HK-2 (cell line): ENCODE measurements around the gene DOCK7.
"Not testable (repeated sequence)": the region's sequence is repeated elsewhere in the genome, so short reads cannot be mapped to it uniquely, and the experiment has no call there.

Experiments used
- DNase-seq: peaks from one replicate; pipeline ENCODE4 v3.0.0-alpha.2; 2018; ENCODE audit not compliant: unreplicated experiment

The DOCK7 gene

GRCh38 chr1:62612770-62613169, 75.4 kb downstream of the DOCK7 start:
- no peak for DNase-seq

- DNase-seq, result not testable (repeated sequence)
Measured at GRCh38 chr1:62610588-62610987, 77.6 kb downstream of the DOCK7 start.

DNA sequence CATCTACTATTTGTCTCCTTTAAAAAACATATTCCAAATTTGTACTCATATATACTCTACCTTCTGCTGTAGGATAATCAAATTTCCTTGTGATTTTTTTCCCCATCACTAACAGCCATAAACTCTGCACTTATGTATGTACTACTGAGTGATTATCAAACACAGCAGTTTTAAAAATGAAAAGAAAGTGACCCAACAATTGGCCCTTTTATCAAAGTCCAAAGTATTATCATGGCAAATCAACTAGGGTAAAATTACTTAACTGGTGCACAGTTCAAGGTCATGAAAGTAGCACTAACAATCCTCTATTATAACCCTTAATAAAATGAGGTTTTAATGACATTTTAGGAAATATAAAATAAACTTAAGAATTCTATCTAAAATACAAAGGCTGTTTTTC, 79.3 kb downstream of the DOCK7 start:
- no peak for DNase-seq

DNA sequence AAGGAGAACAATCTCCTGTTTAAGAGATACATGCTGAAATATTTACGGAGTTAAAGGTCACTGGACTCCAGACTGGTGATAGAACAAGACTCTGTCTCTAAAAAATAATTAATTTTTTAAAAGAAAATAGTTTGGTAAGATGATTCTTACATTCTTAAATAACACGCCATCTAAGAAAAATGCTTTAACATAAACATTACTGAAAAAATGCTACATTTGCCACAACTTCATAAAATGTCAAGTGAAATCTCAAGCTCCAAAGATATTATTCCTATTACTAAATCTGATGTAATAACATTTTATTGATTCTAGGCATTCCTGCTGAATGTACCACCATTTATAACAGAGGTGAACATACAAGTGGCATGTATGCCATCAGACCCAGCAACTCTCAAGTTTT, 86.7 kb downstream of the DOCK7 start:
- no peak for DNase-seq

DNA sequence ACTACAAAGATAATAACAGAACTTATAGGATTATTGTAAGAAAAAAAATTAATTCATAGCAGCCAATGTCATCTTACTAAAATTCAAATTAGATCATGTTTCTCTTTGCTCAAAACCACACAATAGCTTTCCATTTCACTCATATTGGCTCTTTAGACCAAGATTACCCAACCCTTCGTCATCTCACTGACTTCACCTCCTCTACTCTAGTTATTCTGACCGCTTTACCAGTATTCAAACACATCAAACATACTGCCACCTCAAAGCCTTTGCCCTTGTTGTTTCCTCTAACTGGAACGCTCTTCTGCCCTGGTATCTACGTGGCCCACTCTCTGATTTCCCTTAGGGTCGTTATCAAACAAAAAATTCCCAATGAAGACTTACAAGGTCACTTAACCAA, 89.1 kb downstream of the DOCK7 start:
- DNase-seq, result no peak

DNA sequence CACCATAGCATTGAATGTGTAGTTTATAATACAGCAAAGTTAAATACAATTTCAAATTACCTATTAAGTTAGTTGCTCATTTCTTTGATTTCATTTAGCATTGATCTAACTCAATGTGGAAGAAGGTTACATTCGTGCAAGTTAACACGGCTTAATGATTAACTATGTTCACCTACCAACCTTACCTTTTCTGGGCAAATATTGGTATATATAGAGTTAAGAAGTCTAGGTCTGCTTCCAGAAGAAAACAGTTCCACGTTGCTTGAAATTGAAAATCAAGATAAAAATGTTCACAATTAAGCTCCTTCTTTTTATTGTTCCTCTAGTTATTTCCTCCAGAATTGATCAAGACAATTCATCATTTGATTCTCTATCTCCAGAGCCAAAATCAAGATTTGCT, 90.9 kb downstream of the DOCK7 start, which contains the start of gene ANGPTL3:
Gene ANGPTL3, plus strand, starts transcription at position 240 of the 400 bp plus-strand sequence. Its CDS starts 47 bp downstream, at position 287.
- no peak for DNase-seq

DNA sequence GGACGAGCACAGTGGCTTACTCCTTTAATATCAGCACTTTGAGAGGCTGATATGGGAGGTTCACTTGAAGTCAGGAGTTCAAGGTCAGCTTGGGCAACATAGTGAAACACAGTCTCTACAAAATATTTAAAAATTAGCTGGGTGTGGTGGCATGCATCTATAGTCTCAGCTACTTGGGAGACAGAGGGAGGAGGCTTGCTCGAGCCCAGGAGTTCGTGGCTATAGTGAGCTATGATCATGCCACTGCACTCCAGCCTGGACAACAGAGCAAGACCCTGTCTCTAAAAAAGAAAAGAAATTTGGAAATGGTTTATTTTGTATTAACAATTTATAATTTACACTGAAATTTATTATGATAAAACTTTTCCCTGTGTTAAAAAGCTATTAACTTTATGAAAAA, 92.5 kb downstream of the DOCK7 start:
- DNase-seq, result no peak

- no peak for DNase-seq
Measured at GRCh38 chr1:62593825-62594394, 94.3 kb downstream of the DOCK7 start.

DNA sequence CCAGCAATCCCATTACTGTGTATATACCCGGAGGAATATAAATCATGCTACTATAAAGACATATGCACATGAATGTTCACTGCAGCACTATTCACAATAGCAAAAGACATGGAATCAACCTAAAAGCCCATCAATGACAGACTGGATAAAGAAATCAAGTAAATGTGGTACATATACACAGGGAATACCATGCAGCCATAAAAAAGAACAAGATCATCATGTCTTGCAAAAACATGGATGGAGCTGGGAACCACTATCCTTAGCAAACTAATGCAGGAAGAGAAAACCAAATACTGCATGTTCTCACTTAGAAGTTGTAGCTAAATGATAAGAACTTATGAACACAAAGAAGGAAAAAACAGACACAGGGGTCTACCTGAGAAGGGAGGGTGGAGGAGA, 97.2 kb downstream of the DOCK7 start:
- DNase-seq, result no peak

GRCh38 chr1:62590255-62590969, 97.8 kb downstream of the DOCK7 start:
- DNase-seq, result no peak

DNA sequence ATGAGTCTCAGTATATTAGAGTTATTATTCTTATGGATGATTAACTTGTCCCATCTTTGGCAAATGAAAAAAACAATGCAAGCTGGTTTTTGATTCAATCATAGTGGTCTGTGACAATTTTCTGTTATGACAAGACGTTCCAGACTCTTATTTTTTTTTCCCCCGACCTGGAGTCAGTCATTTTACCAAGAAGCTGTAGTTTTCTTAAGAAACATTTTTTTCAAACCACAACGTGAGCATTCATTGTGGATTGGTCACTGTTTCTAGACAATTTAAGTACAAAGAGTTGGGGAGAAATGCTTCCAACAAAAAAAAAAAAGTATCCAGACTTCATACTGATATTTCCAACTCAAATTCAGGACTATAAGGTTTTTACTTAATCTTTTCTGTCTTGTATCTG, 98.9 kb downstream of the DOCK7 start:
- DNase-seq, result no peak

- no peak for DNase-seq
Measured at GRCh38 chr1:62588000-62588399, 100.2 kb downstream of the DOCK7 start.

DNA sequence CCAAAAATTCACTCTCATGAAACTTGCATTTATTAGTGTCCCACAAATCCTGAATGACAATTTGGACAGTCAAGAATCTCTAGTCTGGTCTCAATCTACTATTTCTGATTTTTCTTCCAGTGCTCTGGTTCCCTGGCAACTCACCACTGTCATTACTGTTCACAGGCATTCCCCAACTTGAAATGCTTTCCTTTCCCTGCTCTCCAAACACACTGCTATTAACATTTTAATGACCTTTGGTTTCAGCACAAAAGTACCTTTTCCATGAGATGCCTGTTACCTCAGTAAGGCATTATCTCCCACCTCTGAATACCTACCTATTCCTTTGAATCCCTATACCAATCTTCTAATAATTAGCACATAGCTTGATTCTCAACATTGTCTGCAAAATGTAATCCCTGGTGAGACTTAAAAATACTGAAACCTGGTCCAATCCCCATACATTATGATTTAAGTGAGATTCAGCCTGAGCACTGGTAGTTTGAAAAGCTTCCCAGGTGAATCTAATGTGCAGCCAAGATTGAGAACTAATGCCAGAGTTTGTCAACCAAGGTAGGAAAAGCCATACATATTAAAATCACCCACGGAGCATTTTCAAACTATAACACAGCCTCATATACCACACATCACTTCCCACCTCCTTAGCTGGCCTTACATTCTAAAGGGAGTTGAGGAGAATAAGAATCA, 102.6 kb downstream of the DOCK7 start:
- no peak for DNase-seq

GRCh38 chr1:62573675-62574074, 114.5 kb downstream of the DOCK7 start:
- no peak for DNase-seq

- no peak for DNase-seq
Measured at GRCh38 chr1:62572476-62572875, 115.7 kb downstream of the DOCK7 start.

GRCh38 chr1:62571517-62571916, 116.7 kb downstream of the DOCK7 start:
- not testable (repeated sequence) for DNase-seq

- not testable (repeated sequence) for DNase-seq
Measured at GRCh38 chr1:62567926-62568325, 120.3 kb downstream of the DOCK7 start.

DNA sequence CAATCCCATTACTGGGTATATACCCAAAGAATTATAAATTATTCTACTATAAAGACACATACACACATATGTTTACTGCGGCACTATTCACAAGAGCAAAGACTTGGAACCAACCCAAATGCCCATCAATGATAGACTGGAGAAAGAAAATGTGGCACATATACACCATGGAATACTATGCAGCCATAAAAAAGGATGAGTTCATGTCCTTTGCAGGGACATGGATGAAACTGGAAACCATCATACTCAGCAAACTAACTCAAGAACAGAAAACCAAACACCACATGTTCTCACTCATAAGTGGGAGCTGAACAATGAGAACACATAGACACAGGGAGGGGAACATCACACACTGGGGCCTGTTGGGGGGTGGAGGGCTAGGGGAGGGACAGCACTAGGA, 121.0 kb downstream of the DOCK7 start:
- not testable (repeated sequence) for DNase-seq

DNA sequence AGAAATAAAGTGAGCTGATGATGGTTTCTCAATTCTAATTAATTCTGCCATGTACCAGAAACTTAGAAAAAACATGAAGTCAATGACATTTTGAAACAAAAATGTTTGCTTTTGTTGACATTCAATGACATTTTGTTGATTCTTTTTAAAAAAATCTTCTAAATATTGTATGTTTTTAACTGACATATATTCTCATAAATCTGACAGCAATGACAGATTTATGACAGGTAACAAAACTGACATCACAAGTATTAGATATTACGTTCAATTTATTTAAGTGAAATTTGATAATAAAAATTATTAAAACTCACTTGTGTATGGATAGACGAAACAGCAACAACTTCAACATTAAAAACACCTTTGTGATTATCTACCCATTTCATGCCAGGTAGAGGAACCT, 126.9 kb downstream of the DOCK7 start:
- DNase-seq, result no peak

- no peak for DNase-seq
Measured at GRCh38 chr1:62544570-62544969, 143.6 kb downstream of the DOCK7 start.

DNA sequence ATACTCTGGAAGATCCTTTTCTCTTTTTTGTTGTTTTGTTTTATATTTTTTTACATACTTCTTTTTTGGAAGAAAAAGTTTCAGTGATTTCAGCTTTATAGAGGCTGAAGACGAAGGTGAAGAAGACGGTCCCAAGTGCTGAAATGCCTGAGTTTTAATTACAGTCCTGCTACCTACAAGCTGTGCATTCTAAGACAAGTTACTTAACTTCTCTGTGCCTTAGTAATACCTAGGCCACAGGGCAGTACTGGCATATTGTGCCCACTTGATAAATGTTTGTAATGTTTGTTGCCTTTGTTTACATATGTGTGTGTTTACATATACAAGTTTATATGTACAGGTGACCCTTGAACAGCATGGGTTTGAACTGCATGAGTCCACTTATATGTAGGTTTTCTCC, 147.1 kb downstream of the DOCK7 start:
- no peak for DNase-seq

GRCh38 chr1:62539028-62539447, 149.1 kb downstream of the DOCK7 start:
- no peak for DNase-seq

DNA sequence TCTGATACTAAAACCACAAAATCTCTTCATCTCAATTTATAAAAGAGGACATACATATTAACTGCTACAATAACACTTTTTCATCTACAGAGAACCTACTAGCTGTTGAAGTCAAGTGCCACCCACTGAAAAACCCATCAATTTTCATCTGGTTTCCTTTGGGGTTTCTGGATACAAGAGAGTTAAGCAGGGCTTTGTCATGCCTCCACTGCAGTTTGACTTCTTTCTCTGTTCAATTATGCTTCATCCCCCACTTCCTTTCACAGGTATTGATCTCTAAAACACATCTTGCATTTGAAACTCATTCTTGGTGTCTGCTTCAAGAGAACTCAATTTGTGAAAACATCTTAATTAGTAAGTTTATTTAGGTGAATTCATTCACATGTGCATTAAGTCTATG, 151.3 kb downstream of the DOCK7 start:
- DNase-seq, result no peak
